Measurements from ENCODE around the gene TCEANC. TPM values are rescaled to one million over a fixed set of nuclear protein-coding genes. Genes with fewer than 3 reads are reported as not detected.

TCEANC gene
- total RNA-seq, 1 experiment from 2014 or later: 3.1 TPM

DNA sequence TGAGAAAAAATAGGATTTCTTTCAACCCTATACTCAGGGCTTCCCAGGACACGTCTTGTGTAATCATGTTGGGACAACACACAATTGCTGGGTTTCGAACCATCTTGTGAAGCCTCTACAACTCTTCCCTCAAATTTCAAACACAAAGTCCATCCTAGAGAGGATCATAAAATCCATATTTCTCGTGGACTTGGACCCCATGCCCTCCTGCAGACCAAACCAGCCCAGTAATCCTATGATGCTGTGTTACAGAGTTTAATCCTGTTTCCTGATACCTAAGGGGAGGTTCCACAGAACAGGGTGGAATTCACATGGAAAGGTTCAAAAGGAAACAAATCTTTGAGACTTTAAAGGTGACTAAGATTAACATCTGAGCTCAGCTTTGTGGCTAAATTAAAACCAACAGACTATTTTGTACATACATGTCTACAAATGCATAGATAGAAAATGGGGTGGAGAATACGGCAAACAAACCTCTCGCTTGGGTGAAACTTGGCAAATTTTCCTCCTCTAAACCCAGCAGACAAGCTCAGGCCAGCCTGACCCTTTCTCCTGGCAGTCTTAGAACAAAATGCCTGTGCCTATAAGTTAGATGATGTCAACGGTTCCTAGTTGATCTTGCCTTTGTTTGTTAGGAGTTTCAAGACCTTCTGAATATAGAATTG lies 45.5 kb upstream of the TCEANC start:
- no peak overlapping the region for H3K4ac ChIP-seq (ENCODE audit: low read depth, low read length)
- H3K79me2 ChIP-seq (ENCODE audit: insufficient read depth, low read length): no peaks in the 10 kb centered on the region
- H3K9me3 Mint-ChIP-seq: peaks cover 23 to 27% of the 10 kb centered on the region in 2 experiments
- H2AK5ac ChIP-seq (ENCODE audit: insufficient read length, low read length): no peak overlapping the region
- H2BK120ac ChIP-seq (ENCODE audit: low read depth, low read length, poor library complexity, severe bottlenecking): no peak overlapping the region
- no peak overlapping the region for H2BK12ac ChIP-seq (ENCODE audit: insufficient read length, low read depth, low read length)
- no peak overlapping the region for H3K4me2 ChIP-seq (ENCODE audit: insufficient read depth, insufficient read length, low read length)
- no peak overlapping the region for H2BK15ac ChIP-seq (ENCODE audit: low read depth, low read length)
- no peak overlapping the region for H3K56ac ChIP-seq (ENCODE audit: insufficient read length, low read depth, low read length)
- H3K27ac ChIP-seq (ENCODE audit: insufficient read length, low read depth, low read length): no peak overlapping the region
- no peak overlapping the region for H4K8ac ChIP-seq (replicated peaks; ENCODE audit: insufficient read length, low read depth, low read length)
- no peak overlapping the region for H3K4me3 Mint-ChIP-seq
- no peak overlapping the region for H2BK20ac ChIP-seq (ENCODE audit: low read depth, low read length, poor library complexity, severe bottlenecking)
- no peak overlapping the region for H2AFZ ChIP-seq (ENCODE audit: low read length)
- H3K4me1 ChIP-seq (ENCODE audit: insufficient read depth, low read length): no peaks in the 10 kb centered on the region
- no peak overlapping the region for H3T11ph ChIP-seq (ENCODE audit: low read length)
- H3K36me3 Mint-ChIP-seq (ENCODE audit: insufficient read depth in 1 of 3, low read depth in 3 of 3): no peaks in the 10 kb centered on the region; a peak in 3 of 7 replicates
- no peaks in the 10 kb centered on the region for H3K79me1 ChIP-seq (ENCODE audit: insufficient read depth, low read depth, low read length, poor library complexity, severe bottlenecking)
- peaks cover 7 to 14% of the 10 kb centered on the region in 2 experiments for H3K4me1 Mint-ChIP-seq
- no peak overlapping the region for H4K5ac ChIP-seq (ENCODE audit: insufficient read length, low read depth, low read length)
- no peaks in the 10 kb centered on the region for H3K27me3 ChIP-seq (ENCODE audit: insufficient read depth, low read length)
- H3K27ac Mint-ChIP-seq: no peak overlapping the region
- H4K20me1 ChIP-seq (ENCODE audit: control insufficient read depth, insufficient read depth, insufficient read length): no peaks in the 10 kb centered on the region
- H3K9me3 ChIP-seq (ENCODE audit: control insufficient read depth, low read depth, low read length): no peaks in the 10 kb centered on the region
- TF ChIP-seq, protein P1, sequence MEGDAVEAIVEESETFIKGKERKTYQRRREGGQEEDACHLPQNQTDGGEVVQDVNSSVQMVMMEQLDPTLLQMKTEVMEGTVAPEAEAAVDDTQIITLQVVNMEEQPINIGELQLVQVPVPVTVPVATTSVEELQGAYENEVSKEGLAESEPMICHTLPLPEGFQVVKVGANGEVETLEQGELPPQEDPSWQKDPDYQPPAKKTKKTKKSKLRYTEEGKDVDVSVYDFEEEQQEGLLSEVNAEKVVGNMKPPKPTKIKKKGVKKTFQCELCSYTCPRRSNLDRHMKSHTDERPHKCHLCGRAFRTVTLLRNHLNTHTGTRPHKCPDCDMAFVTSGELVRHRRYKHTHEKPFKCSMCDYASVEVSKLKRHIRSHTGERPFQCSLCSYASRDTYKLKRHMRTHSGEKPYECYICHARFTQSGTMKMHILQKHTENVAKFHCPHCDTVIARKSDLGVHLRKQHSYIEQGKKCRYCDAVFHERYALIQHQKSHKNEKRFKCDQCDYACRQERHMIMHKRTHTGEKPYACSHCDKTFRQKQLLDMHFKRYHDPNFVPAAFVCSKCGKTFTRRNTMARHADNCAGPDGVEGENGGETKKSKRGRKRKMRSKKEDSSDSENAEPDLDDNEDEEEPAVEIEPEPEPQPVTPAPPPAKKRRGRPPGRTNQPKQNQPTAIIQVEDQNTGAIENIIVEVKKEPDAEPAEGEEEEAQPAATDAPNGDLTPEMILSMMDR (conservative IDR thresholded peaks at IDR 0.05): no peak
- no peaks in the 10 kb centered on the region for H3K23me2 ChIP-seq (ENCODE audit: insufficient read length, low read depth, low read length, poor library complexity, severe bottlenecking)
- H3K9ac ChIP-seq (ENCODE audit: extremely low read depth, insufficient read length, low read length): no peak overlapping the region
- no peak overlapping the region for H4K91ac ChIP-seq (ENCODE audit: insufficient read length, low read depth, low read length)
- no peak overlapping the region for H3K14ac ChIP-seq (ENCODE audit: insufficient read depth, low read length)
- no peak overlapping the region for H3K18ac ChIP-seq (ENCODE audit: insufficient read length, low read depth, low read length)
- no peak overlapping the region for H3K23ac ChIP-seq (ENCODE audit: insufficient read length, low read depth, low read length)
- WGBS (ENCODE audit: extremely low coverage, insufficient read length, low lambda C conversion rate): no CpG with 5 or more reads among the region's 6 CpGs
- H2BK5ac ChIP-seq (ENCODE audit: insufficient read length, low read length): no peak overlapping the region
- H3K27me3 Mint-ChIP-seq (ENCODE audit: low read depth): no peaks in the 10 kb centered on the region
- no peak for DNase-seq

All from H9 (cell line).